GM18517 (cell line): ENCODE results near the gene TBX10.
"Not testable (repeated sequence)": the region's sequence is repeated elsewhere in the genome, so short reads cannot be mapped to it uniquely, and the experiment has no call there.

Experiments used
- ATAC-seq: cut with Tn5 transposase; IDR thresholded peaks from one replicate; pipeline ENCODE4 v1.9.1; 2021; ENCODE audit warnings: mild to moderate bottlenecking, moderate library complexity; ENCODE audit not compliant: unreplicated experiment

TBX10 gene

GRCh38 chr11:67639438-67639859 is at the start of gene TBX10:
TSS of gene TBX10 (minus strand) at chr11:67639763. CDS start at chr11:67639472, 291 bp downstream.
- no peak for ATAC-seq

- no peak for ATAC-seq
These were observed 49.6 kb upstream of the TBX10 start for GRCh38 chr11:67689178-67689577.

GRCh38 chr11:67687986-67688385 is 48.4 kb upstream of the TBX10 start:
- ATAC-seq, result no peak

- not testable (repeated sequence) for ATAC-seq
These were observed 46.2 kb upstream of the TBX10 start for GRCh38 chr11:67685641-67686332.

GRCh38 chr11:67682126-67683034 is 42.8 kb upstream of the TBX10 start:
- not testable (repeated sequence) for ATAC-seq

- ATAC-seq, result no peak
These were observed 41.3 kb upstream of the TBX10 start for GRCh38 chr11:67680696-67681470.

GRCh38 chr11:67675058-67675747 is 35.6 kb upstream of the TBX10 start:
- no peak for ATAC-seq

- no peak for ATAC-seq
These were observed 34.9 kb upstream of the TBX10 start, which contains the start of gene ALDH3B2 for GRCh38 chr11:67674442-67674871. TSS of gene ALDH3B2 (minus strand) at chr11:67674623. CDS start at chr11:67666935, 7,688 bp downstream.

DNA sequence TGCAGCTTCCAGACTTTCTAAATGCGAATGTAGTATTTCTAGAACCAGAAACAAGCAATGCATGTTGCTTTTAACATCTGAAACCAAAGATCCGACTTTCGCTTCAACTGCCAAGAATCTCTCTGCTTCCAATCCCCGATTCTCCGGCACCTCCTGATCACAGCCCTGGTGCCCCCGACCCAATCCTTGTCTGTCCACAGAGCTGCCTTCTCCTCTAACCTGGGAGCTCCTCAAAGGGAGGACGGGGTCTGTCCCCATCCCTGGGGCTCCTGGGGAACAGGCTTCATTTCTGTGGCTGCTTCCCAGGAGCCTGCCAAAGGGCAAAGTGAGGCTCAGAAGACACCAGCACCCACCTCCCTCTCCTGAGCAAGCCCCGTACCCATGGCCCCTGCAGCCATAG is 34.3 kb upstream of the TBX10 start:
- no peak for ATAC-seq

GRCh38 chr11:67673358-67673757 is 33.8 kb upstream of the TBX10 start:
- ATAC-seq, result no peak

DNA sequence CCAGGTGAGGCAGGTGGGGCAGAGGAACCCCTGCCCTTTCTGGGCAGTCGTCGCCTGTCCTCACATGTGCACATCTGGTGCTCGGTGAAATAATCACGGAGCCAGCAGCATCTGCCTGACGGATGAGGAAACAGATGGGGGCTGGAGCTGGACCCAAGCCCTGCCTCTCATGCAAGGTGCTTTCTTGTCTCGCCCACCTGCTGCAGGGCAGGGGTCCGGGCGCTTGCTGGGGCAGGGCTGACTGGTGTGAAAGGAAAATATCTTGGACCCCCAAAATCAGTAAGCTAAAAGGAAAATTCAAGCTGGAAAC is 31.6 kb upstream of the TBX10 start:
- no peak for ATAC-seq

DNA sequence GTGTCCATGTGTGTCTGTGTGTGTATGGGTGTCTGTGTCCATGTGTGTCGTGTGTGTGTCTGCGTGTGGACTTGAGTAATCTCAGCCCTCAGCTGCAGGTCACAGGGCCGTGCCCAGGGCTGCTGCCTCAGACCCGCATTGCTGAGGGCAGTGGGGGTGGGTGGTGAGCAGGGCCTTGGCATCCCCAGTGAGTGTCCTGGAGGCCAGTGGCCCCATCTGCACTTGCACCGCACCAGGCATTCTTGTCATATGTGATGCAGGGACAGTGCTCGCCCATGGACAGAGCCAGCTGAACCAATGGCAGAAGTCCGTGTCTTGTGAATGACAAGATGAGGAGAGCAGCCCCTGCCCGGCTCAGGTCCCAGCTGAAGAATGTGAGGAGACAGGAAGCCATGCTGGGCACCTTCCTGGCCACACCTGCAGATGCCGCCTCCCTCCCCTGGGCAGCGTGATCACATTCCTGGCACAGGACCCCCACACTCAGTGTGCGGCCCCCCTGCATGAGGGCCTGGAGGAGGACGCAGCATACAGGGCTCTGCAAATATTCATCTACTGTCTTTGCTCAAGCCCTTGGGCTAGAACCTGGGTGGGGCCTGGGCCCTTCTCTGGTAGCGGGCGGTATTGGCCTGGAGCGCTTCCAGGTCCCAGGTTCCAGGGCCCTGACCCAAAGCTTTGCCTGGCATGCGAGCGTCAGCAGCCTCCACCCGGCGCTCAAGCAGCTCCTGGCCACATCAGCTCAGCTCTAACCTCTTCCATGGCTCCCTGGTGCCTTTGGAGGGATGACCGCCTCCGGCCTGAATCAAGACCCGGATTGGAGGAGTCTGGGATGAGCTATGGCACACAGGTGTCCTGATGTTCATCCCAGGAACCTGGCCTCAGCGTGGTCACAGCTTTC is 31.0 kb upstream of the TBX10 start:
- no peak for ATAC-seq

GRCh38 chr11:67668192-67668551 is 28.6 kb upstream of the TBX10 start:
- no peak for ATAC-seq

DNA sequence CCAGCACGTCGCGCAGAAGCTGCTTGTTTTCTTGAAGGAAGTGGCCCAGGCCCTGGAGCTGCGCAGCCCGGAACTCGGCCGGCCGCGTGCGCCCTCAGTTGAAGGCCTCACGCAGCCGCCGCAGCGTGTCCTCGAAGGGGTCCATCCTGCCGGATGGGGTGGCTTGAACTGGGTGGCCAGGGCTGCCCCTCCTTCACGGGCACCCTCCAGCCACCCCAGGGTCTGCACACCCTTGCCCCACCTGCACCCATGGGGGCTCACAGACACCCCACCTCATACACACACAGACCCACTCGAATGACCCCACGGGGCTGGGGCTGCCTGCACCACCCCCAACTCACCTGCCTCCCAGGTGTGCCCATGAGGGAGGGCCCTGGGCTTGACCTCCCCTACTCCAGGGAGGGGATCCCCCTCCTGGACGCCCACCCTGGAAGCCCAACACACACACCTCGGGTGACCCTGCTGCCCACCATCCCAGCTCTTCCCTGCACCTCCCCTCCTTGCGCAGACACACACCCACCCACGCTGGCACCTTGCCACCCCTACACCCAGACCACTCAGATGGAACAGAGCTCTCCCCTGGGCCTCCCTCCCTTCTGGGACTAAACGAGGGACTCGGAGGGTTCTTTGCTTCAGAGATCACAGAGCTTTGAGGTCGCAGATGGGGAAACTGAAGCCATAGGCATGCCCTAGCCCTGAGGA is 28.1 kb upstream of the TBX10 start:
- ATAC-seq, result no peak

- ATAC-seq, result no peak
These were observed 27.3 kb upstream of the TBX10 start for GRCh38 chr11:67666676-67667489.

GRCh38 chr11:67666303-67666645 is 26.7 kb upstream of the TBX10 start:
- no peak for ATAC-seq

GRCh38 chr11:67665541-67666302 is 26.2 kb upstream of the TBX10 start:
- ATAC-seq, result no peak
